ENCODE measurements around the gene PGM2.

DNA sequence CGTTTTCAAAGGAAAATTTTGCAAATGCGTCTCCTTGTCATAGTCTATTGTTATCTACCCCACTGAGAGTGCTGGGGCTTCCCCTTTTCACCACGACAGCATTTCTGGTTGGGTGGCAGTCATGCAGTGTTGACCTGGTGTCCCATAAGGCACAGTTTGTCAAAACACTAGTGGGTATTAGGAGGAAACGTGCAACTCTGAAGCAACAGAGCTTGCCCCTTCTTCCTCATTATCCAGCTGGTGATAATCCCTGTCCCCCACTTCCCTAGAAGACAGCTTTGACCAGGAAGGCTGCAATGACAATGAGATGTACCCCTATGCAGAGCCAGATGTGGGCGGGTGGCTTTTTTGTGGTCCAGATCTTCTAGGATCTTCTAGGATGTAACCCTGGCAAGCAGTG lies 66.2 kb downstream of the PGM2 start:
- TF ChIP-seq POLR2AphosphoS5 (IDR thresholded peaks at IDR 0.05; ENCODE audit: low read length) (peak; percentile 71), SP1 (IDR thresholded peaks at IDR 0.05; ENCODE audit: low read depth, low read length) (no peak), CHD2 (IDR thresholded peaks at IDR 0.05; ENCODE audit: borderline replicate concordance, low read depth, low read length) (no peak), FOXK2 (IDR thresholded peaks at IDR 0.05) (no peak), IRF4 (IDR thresholded peaks at IDR 0.05; ENCODE audit: low read depth, low read length) (peak; percentile 22; the same call in 1 of the 2 replicates), YY1 (IDR thresholded peaks at IDR 0.05; ENCODE audit: low read depth, low read length) (no peak)
- TF ChIP-seq, protein P1, sequence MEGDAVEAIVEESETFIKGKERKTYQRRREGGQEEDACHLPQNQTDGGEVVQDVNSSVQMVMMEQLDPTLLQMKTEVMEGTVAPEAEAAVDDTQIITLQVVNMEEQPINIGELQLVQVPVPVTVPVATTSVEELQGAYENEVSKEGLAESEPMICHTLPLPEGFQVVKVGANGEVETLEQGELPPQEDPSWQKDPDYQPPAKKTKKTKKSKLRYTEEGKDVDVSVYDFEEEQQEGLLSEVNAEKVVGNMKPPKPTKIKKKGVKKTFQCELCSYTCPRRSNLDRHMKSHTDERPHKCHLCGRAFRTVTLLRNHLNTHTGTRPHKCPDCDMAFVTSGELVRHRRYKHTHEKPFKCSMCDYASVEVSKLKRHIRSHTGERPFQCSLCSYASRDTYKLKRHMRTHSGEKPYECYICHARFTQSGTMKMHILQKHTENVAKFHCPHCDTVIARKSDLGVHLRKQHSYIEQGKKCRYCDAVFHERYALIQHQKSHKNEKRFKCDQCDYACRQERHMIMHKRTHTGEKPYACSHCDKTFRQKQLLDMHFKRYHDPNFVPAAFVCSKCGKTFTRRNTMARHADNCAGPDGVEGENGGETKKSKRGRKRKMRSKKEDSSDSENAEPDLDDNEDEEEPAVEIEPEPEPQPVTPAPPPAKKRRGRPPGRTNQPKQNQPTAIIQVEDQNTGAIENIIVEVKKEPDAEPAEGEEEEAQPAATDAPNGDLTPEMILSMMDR (IDR thresholded peaks at IDR 0.05 in 2 of 3, conservative IDR thresholded peaks at IDR 0.05 in 1 of 3; ENCODE audit: control insufficient read depth in 2 of 3, extremely low read depth in 1 of 3, insufficient read depth in 1 of 3, low read depth in 3 of 3, low read length in 3 of 3), result no peak
